Measurements from ENCODE around the gene CDV3. TPM values are rescaled to one million over a fixed set of nuclear protein-coding genes. Genes with fewer than 3 reads are reported as not detected.

CDV3 gene
- total and polyA plus RNA-seq, 4 donors = 37.5 to 82.6 (median 53.1) TPM

DNA sequence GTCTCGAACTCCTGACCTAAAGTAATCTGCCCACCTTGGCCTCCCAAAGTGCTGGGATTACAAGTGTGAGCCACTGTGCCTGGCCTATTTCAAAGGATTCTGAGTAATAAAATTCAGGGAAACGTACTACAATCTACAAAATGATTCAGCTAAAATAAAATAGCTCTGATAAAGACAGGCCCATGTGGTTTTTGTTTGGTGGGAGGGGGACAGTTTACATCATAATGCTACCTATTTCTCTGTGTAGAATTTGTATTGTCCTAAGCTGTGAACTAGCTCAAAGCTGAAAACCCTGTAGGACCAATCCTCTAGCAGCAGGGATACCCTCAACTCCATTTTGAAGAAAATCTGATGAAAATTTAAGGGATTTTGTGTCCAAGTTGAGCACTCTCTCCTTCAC is 25.8 kb downstream of the CDV3 start:
- Histone ChIP-seq H3K4me1 (ENCODE audit: control insufficient read depth in 4 of 4, insufficient read depth in 4 of 4, low read length in 3 of 4) (no peaks in the 10 kb centered on the region), H3K9ac (ENCODE audit: low read depth in 1 of 2, low read length in 2 of 2) (no peak overlapping the region), H3K27ac (ENCODE audit: low read depth in 1 of 2, low read length in 2 of 2) (no peak overlapping the region), H3K4me3 (ENCODE audit: low read depth in 1 of 3, low read length in 3 of 3) (no peak overlapping the region), H3K27me3 (ENCODE audit: control insufficient read depth in 4 of 4, insufficient read depth in 4 of 4, low read length in 3 of 4) (no peaks in the 10 kb centered on the region), H3K9me3 (ENCODE audit: control insufficient read depth in 4 of 4, low read length in 3 of 4) (no peaks in the 10 kb centered on the region), H3K36me3 (ENCODE audit: control insufficient read depth in 4 of 4, insufficient read depth in 3 of 4, low read depth in 1 of 4, low read length in 3 of 4) (no peaks in the 10 kb centered on the region)
- TF ChIP-seq HNF4A (conservative IDR thresholded peaks at IDR 0.05) (no peak), FOXA1 (IDR thresholded peaks at IDR 0.05) (no peak), HNF4G (IDR thresholded peaks at IDR 0.05) (no peak), YY1 (IDR thresholded peaks at IDR 0.05) (no peak), GABPA (IDR thresholded peaks at IDR 0.05 in 1 of 2, conservative IDR thresholded peaks at IDR 0.05 in 1 of 2) (no peak), RAD21 (IDR thresholded peaks at IDR 0.05) (no peak), SP1 (IDR thresholded peaks at IDR 0.05) (no peak), EGR1 (IDR thresholded peaks at IDR 0.05; ENCODE audit: low read depth in 2 of 2) (no peak), RXRA (IDR thresholded peaks at IDR 0.05) (no peak), TAF1 (conservative IDR thresholded peaks at IDR 0.05) (no peak), NR2F2 (IDR thresholded peaks at IDR 0.05) (no peak), JUND (IDR thresholded peaks at IDR 0.05) (no peak), FOXA2 (IDR thresholded peaks at IDR 0.05) (no peak)
- TF ChIP-seq, protein P1, sequence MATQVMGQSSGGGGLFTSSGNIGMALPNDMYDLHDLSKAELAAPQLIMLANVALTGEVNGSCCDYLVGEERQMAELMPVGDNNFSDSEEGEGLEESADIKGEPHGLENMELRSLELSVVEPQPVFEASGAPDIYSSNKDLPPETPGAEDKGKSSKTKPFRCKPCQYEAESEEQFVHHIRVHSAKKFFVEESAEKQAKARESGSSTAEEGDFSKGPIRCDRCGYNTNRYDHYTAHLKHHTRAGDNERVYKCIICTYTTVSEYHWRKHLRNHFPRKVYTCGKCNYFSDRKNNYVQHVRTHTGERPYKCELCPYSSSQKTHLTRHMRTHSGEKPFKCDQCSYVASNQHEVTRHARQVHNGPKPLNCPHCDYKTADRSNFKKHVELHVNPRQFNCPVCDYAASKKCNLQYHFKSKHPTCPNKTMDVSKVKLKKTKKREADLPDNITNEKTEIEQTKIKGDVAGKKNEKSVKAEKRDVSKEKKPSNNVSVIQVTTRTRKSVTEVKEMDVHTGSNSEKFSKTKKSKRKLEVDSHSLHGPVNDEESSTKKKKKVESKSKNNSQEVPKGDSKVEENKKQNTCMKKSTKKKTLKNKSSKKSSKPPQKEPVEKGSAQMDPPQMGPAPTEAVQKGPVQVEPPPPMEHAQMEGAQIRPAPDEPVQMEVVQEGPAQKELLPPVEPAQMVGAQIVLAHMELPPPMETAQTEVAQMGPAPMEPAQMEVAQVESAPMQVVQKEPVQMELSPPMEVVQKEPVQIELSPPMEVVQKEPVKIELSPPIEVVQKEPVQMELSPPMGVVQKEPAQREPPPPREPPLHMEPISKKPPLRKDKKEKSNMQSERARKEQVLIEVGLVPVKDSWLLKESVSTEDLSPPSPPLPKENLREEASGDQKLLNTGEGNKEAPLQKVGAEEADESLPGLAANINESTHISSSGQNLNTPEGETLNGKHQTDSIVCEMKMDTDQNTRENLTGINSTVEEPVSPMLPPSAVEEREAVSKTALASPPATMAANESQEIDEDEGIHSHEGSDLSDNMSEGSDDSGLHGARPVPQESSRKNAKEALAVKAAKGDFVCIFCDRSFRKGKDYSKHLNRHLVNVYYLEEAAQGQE (IDR thresholded peaks at IDR 0.05) = no peak
- TF ChIP-seq, protein P2, sequence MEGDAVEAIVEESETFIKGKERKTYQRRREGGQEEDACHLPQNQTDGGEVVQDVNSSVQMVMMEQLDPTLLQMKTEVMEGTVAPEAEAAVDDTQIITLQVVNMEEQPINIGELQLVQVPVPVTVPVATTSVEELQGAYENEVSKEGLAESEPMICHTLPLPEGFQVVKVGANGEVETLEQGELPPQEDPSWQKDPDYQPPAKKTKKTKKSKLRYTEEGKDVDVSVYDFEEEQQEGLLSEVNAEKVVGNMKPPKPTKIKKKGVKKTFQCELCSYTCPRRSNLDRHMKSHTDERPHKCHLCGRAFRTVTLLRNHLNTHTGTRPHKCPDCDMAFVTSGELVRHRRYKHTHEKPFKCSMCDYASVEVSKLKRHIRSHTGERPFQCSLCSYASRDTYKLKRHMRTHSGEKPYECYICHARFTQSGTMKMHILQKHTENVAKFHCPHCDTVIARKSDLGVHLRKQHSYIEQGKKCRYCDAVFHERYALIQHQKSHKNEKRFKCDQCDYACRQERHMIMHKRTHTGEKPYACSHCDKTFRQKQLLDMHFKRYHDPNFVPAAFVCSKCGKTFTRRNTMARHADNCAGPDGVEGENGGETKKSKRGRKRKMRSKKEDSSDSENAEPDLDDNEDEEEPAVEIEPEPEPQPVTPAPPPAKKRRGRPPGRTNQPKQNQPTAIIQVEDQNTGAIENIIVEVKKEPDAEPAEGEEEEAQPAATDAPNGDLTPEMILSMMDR (IDR thresholded peaks at IDR 0.05; ENCODE audit: low read depth, low read length, missing input control) = no peak
- TF ChIP-seq, protein P3, sequence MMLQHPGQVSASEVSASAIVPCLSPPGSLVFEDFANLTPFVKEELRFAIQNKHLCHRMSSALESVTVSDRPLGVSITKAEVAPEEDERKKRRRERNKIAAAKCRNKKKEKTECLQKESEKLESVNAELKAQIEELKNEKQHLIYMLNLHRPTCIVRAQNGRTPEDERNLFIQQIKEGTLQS (IDR thresholded peaks at IDR 0.05) = no peak
- TF ChIP-seq, protein P4, sequence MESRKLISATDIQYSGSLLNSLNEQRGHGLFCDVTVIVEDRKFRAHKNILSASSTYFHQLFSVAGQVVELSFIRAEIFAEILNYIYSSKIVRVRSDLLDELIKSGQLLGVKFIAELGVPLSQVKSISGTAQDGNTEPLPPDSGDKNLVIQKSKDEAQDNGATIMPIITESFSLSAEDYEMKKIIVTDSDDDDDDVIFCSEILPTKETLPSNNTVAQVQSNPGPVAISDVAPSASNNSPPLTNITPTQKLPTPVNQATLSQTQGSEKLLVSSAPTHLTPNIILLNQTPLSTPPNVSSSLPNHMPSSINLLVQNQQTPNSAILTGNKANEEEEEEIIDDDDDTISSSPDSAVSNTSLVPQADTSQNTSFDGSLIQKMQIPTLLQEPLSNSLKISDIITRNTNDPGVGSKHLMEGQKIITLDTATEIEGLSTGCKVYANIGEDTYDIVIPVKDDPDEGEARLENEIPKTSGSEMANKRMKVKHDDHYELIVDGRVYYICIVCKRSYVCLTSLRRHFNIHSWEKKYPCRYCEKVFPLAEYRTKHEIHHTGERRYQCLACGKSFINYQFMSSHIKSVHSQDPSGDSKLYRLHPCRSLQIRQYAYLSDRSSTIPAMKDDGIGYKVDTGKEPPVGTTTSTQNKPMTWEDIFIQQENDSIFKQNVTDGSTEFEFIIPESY (IDR thresholded peaks at IDR 0.05) = no peak
- TF ChIP-seq, protein P5, sequence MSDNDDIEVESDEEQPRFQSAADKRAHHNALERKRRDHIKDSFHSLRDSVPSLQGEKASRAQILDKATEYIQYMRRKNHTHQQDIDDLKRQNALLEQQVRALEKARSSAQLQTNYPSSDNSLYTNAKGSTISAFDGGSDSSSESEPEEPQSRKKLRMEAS (IDR thresholded peaks at IDR 0.05) = no peak
- no peak for DNase-seq (ENCODE audit: low spot score)
- WGBS = 93% methylated on average over 2 of the region's 2 CpGs

All from liver (tissue), 9 donors.